ENCODE results near the gene ZMIZ1. TPM values are rescaled to one million over a fixed set of nuclear protein-coding genes. Genes with fewer than 3 reads are reported as not detected.

ZMIZ1 gene
- total RNA-seq, 1 donor, result 23.3 TPM

- no peak for TF ChIP-seq CTCF (IDR thresholded peaks at IDR 0.05; ENCODE audit: insufficient read depth, low read depth, low read length)
- H3K4me3 ChIP-seq (ENCODE audit: low read depth, low read length), result no peak overlapping the region
- no peak for DNase-seq (ENCODE audit: low read depth)
These were observed 292.0 kb downstream of the ZMIZ1 start for GRCh38 chr10:79360499-79361342.

GRCh38 chr10:79361726-79362397 lies 293.1 kb downstream of the ZMIZ1 start:
- DNase-seq (ENCODE audit: low read depth), result no peak
- TF ChIP-seq CTCF (IDR thresholded peaks at IDR 0.05; ENCODE audit: insufficient read depth, low read depth, low read length), result no peak
- H3K4me3 ChIP-seq (ENCODE audit: low read depth, low read length), result no peak overlapping the region
